ENCODE measurements around the gene PYCARD.

Gene PYCARD

GRCh38 chr16:31202414-31203375 lies at the start of gene PYCARD:
Gene PYCARD, minus strand, starts transcription at chr16:31202760. Its CDS starts 70 bp downstream, at chr16:31202690.
- TF ChIP-seq GATA3 (IDR thresholded peaks at IDR 0.05; ENCODE audit: low read depth, low read length) (no peak), GATA2 (IDR thresholded peaks at IDR 0.05; ENCODE audit: low read depth, low read length) (no peak)

- no peak for TF ChIP-seq GATA3 (IDR thresholded peaks at IDR 0.05; ENCODE audit: low read depth, low read length)
- no peak for TF ChIP-seq GATA2 (IDR thresholded peaks at IDR 0.05; ENCODE audit: low read depth, low read length)
These were observed 48.9 kb upstream of the PYCARD start for GRCh38 chr16:31251435-31251834.

GRCh38 chr16:31250782-31251384 lies 48.3 kb upstream of the PYCARD start:
- TF ChIP-seq GATA3 (IDR thresholded peaks at IDR 0.05; ENCODE audit: low read depth, low read length) (no peak), GATA2 (IDR thresholded peaks at IDR 0.05; ENCODE audit: low read depth, low read length) (no peak)

GRCh38 chr16:31248344-31248743 lies 45.8 kb upstream of the PYCARD start:
- no peak for TF ChIP-seq GATA2 (IDR thresholded peaks at IDR 0.05; ENCODE audit: low read depth, low read length)
- TF ChIP-seq GATA3 (IDR thresholded peaks at IDR 0.05; ENCODE audit: low read depth, low read length): no peak

- no peak for TF ChIP-seq GATA3 (IDR thresholded peaks at IDR 0.05; ENCODE audit: low read depth, low read length)
- no peak for TF ChIP-seq GATA2 (IDR thresholded peaks at IDR 0.05; ENCODE audit: low read depth, low read length)
These were observed 43.7 kb upstream of the PYCARD start for GRCh38 chr16:31246296-31246695.

GRCh38 chr16:31243734-31244670 lies 41.4 kb upstream of the PYCARD start:
- TF ChIP-seq GATA3 (IDR thresholded peaks at IDR 0.05; ENCODE audit: low read depth, low read length) (no peak), GATA2 (IDR thresholded peaks at IDR 0.05; ENCODE audit: low read depth, low read length) (no peak)

- TF ChIP-seq GATA2 (IDR thresholded peaks at IDR 0.05; ENCODE audit: low read depth, low read length): no peak
- no peak for TF ChIP-seq GATA3 (IDR thresholded peaks at IDR 0.05; ENCODE audit: low read depth, low read length)
These were observed 39.6 kb upstream of the PYCARD start for GRCh38 chr16:31242206-31242605.

GRCh38 chr16:31238041-31238440 lies 35.5 kb upstream of the PYCARD start:
- no peak for TF ChIP-seq GATA3 (IDR thresholded peaks at IDR 0.05; ENCODE audit: low read depth, low read length)
- no peak for TF ChIP-seq GATA2 (IDR thresholded peaks at IDR 0.05; ENCODE audit: low read depth, low read length)

- TF ChIP-seq GATA3 (IDR thresholded peaks at IDR 0.05; ENCODE audit: low read depth, low read length) (no peak), GATA2 (IDR thresholded peaks at IDR 0.05; ENCODE audit: low read depth, low read length) (no peak)
These were observed 26.9 kb upstream of the PYCARD start for GRCh38 chr16:31229501-31229900.

- TF ChIP-seq GATA3 (IDR thresholded peaks at IDR 0.05; ENCODE audit: low read depth, low read length) (no peak), GATA2 (IDR thresholded peaks at IDR 0.05; ENCODE audit: low read depth, low read length) (no peak)
These were observed 25.6 kb upstream of the PYCARD start for GRCh38 chr16:31228206-31228605.

- TF ChIP-seq GATA2 (IDR thresholded peaks at IDR 0.05; ENCODE audit: low read depth, low read length) (no peak), GATA3 (IDR thresholded peaks at IDR 0.05; ENCODE audit: low read depth, low read length) (no peak)
These were observed 22.6 kb upstream of the PYCARD start for GRCh38 chr16:31225193-31225592.

- no peak for TF ChIP-seq GATA3 (IDR thresholded peaks at IDR 0.05; ENCODE audit: low read depth, low read length)
- TF ChIP-seq GATA2 (IDR thresholded peaks at IDR 0.05; ENCODE audit: low read depth, low read length): no peak
These were observed 21.8 kb upstream of the PYCARD start for GRCh38 chr16:31224092-31224955.

GRCh38 chr16:31223044-31223443 lies 20.5 kb upstream of the PYCARD start:
- TF ChIP-seq GATA3 (IDR thresholded peaks at IDR 0.05; ENCODE audit: low read depth, low read length) (no peak), GATA2 (IDR thresholded peaks at IDR 0.05; ENCODE audit: low read depth, low read length) (no peak)

Measured in SH-SY5Y (cell line).